GM19238 (cell line): ENCODE measurements around the gene PFKFB4.
"Not testable (repeated sequence)": the region's sequence is repeated elsewhere in the genome, so short reads cannot be mapped to it uniquely, and the experiment has no call there.

Source experiments
- DNase-seq: peaks from one replicate; pipeline ENCODE4 v3.0.0; 2011; ENCODE audit warnings: low spot score; ENCODE audit not compliant: insufficient read length

PFKFB4 gene

DNA sequence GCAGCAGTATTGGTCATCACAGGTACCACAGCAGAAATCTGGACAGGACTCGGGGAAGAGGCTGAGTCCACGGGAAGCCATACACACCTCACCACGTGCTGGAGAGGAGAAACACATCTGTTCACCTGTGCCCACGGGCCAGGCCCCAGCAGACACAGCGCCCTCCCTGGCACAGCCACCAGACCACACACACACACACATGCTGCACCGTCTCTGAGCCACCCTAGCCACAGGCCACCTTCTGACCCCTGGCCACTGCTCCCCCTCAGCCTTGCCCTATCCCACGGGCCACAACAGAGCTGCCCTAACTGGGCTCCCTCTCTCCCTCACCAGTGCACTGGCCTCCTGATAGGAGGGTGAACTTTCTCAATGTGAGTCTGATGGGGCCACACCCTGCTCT, 55.4 kb downstream of the PFKFB4 start:
- DNase-seq: no peak

DNA sequence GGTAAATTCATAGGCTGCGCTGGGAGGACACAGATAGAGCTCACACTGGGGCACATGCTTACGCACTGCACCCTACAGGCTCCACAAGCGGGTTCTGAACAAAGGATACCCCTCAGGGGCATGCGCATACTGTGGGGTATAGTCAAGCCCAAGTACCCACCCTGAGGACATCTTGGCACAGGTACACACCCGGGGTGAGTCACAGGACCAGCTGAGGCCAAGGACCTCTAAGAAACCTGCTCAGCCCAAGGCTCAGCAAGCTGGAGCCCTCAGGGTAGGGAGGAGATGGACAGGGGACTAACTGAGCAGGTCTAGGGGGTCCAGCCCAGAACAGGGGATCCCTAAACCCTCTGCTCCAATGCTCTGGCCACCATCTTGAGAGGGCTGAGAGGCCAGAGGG, 55.9 kb downstream of the PFKFB4 start:
- DNase-seq: no peak

DNA sequence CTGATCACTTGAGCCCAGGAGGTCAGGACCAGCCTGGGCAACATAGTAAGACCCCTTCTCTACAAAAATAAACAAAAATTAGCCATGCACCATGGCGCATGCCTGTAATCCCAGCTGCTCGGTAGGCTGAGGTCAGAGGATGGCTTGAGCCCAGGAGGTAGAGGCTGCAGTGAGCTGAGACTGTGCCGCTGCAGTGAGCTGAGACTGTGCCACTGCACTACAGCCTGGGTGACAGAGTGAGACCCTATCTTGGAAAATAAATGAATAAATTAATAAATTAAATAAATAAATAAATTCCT, 63.5 kb downstream of the PFKFB4 start:
- no peak for DNase-seq

DNA sequence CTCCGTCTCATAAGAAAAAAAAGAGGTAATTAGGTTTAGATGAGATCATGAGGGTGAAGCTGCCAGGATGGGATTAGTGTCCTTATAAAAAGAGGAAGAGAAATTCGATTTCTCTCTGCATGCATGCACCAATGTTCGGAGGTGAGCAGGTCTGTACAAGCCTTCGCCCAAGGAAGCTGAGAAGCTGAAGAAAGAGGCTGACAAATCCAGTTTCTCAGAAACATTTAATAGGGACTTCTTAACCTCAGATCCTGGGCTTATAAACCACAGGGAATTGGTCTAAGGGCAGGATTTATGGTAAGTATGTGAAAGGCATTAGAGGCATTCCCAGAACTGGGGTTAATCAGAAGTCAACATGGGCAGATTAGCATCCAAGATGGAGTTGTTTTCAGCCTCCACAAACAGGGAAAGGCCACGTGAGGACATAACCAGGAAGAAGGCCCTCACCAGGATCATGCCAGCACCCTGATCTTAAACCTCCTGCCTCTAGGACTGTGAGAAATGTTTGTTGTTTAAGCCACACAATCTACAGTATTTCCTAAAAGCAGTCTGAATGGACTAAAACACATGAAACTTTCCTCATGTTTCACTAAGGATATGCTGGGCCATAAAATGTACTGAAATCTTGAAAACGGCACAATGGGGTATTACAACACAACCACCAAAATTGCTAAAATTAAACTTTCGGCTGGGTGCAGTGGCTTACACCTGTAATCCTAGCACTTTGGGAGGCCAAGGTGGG, 64.0 kb downstream of the PFKFB4 start:
- DNase-seq: no peak

DNA sequence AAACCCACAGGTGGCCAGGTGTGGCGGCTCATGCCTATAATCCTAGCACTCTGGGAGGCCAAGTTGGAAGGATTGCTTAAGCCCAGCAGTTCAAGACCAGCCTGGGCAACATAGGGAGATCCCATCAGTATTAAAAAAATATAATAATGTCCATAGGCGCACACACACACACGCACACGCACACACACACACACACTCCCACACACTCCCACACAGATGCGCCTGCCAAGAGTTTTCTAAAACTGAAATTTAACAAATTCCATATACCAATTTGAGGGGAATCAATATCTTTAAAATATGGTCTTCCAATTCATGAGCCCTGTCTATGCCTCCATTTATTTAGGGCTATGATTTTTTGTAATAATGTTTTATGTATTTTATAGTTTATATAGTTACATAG, 69.7 kb downstream of the PFKFB4 start:
- DNase-seq: no peak

DNA sequence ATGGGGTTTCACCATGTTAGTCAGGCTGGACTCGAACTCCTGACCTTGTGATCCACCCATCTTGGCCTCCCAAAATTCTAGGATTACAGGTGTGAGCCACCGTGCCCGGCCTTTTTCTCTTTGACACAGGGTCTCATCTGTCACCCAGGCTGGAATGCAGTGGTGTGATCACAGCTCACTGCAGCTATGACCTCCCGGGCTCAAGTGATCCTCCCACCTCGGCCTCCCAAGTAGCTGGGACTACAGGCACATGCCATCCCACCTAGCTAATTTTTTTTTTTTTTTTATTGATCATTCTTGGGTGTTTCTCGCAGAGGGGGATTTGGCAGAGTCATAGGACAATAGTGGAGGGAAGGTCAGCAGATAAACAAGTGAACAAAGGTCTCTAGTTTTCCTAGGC, 73.8 kb downstream of the PFKFB4 start:
- DNase-seq: not testable (repeated sequence)

DNA sequence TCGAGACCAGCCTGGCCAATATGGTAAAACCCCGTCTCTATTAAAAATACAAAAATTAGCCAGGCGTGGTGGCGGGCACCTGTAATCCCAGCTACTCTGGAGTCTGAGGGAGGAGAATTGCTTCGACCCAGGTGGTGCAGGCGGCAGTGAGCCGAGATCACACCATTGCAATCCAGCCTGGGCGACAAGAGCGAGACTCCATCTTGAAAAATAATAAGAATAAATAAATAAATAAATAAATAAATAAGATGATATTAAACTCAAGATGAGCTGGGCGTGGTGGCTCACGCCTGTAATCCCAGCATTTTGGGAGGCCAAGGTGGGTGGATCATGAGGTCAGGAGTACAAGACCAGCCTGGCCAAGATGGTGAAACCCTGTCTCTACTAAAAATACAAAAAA, 75.7 kb downstream of the PFKFB4 start:
- DNase-seq: not testable (repeated sequence)

DNA sequence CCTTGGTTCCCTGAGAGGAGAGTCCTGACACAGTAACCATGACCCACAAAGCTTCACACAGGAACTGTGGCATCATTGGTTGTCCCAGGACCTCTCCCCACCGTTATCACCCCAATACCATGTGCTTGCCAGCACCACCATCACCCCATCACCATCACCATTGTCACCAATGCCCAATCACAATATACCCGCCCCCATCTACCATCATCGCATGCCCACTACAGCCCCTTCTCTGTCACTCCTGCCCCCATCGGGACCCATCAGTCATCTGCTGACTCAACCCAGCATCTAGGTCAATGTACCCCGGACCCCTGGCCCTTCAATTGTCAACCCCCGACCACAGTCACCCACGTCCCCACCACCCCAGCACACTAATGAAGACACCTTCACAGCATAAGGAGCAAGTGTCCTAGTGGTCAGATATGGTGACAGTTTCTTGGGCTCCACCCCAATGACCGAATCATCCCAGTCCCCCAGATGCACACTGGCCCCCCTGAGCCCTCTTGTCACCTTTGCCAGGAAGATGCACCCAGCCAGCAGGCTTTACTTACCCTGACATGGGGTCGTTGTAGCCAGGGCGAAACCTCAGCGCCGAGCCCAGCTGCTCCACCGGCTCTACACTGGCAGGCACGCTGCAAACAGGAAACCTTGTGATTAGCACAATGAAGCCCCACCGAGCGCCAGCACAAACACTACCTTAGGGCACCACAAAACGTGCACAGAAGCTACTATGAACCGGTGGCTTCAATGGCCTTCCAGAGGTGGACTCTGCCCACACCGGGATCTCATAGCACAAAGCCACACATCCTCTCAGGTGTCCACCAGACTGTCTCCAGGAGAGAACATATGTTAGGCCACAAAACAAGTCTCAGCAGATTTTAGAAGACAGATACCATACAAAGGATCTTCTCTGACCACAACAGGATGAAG, 77.7 kb downstream of the PFKFB4 start:
- no peak for DNase-seq

DNA sequence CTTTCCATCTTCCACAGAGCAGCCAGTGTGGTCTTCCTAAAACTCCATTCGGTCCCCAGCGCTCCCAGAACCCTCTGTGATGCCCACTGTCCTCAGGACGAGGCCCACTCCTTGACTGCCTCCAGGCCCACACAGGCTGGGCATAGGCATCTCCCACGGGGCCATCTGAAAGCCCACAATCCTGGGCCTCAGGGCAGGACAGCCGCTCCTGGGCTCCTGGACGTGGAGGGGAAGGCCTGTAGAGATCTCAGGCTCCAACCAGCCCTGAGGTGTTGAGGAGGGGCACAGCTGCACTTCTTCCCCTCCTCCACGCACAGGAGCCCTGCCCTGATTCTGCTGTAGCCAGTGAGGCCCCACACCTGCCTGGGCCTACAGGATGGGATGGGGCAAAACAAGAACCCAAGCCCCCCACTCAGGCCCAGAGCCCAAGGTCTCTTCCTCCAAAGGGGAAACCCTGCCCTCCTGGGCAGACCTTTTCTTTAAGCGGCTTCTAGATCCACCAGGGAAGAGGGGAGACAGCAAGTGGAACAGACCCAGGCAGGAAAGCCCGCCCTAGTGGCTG, 78.6 kb downstream of the PFKFB4 start:
- no peak for DNase-seq

DNA sequence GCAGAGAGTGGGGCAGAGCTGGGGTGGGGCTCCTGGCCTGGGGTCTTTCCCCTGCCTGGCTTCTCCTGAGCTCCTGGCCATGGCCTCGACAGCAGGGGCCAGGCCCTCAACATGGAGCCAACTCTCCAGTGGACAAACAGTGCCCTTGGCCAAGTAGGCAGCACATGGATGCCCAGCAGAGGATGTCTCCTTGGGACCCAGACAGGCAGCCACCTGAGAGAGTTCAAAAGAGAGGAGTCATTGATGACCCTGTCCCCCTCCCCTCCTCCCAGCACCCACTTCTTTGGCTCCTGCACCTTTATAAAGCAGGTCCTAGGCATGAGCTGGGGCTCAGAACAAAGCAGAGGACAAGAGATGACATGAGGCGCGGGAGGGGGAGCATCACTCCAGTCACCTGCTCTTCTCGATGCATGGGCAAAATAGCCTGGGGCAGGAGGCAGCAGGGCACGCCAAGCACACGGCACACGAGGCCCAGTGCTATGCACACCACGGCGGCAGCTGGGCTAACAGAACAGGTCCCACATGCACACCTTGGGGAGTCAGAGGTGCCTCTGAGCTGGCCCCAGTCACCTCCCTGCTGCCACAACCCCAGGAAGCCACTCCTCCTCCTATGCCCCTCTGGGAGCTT, 80.1 kb downstream of the PFKFB4 start:
- DNase-seq: no peak

DNA sequence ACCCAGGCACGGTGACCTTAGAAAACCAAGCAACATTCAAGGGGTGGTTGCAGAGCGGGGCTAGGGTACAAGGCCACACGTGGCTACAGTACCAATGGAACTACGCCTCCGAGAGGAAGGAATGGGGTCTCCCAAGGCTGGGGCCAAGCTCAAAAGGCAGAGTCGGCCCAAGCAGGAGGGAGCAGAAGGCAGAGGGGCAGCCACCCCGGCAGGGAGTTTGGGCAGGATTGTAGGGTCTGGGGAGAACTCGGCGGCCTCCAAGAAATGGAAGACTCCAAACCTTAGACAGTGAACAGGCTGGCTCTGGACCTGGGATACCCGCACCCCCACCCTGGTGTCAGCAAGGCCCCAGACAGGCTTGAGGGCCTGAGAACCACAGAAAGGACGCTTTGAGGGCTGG, 81.4 kb downstream of the PFKFB4 start:
- DNase-seq: no peak

DNA sequence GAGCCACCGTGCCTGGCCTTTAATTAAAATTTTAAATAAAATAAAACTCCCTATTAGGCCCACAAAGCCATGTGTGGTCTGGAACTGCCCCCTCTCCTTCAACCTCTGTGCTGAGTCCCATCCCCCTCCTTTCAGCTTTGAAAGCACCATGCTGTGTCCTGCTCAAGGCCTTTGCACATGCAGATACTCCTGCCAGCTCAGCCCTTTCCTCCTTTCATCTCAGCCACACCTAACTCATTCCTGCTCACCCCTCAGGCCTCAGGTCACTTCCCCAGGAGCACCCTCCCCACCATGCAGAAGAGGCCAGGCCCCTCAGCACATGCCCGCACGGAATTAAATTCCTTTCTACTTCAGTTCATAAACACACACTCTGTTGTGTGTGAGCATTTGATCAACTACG, 82.0 kb downstream of the PFKFB4 start:
- DNase-seq: no peak

DNA sequence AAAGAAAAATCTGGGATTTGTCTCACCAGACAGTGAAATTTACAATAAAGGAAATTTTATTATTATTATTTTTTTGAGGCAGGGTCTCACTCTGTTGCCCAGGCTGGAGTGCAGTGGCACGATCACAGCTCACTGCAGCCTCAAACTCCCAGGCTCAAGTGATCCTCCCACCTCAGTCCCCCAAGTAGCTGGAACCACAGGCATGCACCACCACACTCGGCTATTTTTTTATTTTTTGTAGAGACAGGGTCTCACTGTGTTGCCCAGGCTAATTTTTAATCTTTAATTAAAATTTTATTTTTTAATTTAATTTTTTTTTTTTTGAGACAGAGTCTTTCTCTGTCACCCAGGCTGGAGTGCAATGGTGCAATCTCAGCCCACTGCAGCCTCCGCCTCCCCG, 82.6 kb downstream of the PFKFB4 start:
- DNase-seq: not testable (repeated sequence)

DNA sequence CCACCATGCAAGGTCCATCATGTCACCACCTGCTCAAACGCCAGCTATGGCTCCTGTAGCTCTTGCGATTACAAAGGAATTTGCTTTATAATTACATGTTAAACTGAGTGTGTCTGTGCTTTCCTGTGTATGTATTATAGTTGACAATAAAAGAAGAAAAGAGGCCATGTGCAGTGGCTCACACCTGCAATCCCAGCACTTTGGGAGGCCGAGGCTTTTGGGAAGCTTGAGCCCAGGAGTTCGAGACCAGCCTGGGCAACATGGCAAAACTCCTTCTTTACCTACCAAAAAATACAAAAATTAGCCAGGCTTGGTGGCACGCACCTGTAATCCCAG, 83.0 kb downstream of the PFKFB4 start:
- DNase-seq: no peak

DNA sequence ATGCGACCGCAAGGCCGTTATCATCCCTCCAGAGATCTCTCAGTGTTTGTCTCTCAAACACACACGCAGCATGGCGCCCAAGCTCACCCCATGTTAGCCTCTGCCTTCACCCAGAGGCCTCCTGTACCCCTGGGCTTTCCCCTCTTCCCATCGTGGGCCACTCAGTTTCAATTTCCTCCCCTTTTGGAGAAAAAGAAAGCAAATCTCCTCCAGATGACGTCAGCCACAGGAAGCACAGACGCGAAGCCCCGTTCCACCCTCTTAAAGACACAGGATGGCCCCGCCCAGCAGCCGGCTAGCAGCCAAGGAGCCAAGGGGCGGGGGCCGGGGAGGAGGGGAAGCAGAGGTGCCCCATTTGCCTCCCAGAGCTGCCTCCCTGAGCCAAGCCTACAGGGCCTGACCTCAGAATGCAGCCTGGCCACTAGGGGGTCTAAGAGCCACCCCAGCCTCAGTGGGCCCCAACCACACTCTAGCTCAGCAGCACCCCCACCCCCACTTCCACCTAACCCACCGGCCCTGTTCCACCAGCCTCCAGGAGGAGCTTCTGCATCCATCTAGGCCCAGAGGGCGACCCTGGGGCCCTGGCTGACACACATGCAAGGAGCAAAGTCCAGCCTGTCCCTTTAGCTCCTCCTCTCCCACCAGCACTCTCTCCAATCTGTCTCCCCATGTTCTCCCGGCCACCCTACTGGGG, 83.5 kb downstream of the PFKFB4 start:
- DNase-seq: peak; percentile 91

DNA sequence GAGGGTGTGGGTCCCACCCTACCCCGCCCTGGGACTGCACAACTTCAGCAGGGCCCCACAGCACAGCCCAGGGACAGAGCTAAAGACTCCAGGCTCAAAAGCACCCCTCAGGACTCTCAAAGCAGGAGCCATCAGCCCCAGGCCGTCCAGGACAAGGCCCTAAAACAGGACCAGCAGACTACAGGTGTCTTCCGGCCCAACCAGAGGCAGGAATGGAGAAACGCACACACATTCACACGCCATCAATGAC, 84.0 kb downstream of the PFKFB4 start:
- DNase-seq: no peak

DNA sequence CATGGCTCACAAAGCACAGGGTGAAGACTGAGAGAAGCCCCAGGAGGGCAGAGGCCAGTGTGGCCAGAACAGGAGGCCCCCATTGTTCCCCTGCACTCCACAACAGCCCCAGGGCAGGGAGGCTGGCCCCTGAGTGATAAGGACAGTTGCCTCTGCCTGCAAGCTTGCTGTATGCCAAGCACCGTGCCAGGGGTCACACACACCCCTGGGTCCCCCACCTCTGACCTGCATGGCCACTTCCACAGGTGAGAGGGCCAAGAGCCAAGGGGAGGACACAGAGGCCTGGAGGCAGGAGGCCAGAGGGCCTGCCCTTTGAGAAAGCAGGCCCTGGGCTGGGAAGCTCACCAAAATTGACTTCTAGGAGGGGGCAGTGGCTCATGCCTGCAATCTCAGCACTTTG, 86.3 kb downstream of the PFKFB4 start:
- DNase-seq: no peak

DNA sequence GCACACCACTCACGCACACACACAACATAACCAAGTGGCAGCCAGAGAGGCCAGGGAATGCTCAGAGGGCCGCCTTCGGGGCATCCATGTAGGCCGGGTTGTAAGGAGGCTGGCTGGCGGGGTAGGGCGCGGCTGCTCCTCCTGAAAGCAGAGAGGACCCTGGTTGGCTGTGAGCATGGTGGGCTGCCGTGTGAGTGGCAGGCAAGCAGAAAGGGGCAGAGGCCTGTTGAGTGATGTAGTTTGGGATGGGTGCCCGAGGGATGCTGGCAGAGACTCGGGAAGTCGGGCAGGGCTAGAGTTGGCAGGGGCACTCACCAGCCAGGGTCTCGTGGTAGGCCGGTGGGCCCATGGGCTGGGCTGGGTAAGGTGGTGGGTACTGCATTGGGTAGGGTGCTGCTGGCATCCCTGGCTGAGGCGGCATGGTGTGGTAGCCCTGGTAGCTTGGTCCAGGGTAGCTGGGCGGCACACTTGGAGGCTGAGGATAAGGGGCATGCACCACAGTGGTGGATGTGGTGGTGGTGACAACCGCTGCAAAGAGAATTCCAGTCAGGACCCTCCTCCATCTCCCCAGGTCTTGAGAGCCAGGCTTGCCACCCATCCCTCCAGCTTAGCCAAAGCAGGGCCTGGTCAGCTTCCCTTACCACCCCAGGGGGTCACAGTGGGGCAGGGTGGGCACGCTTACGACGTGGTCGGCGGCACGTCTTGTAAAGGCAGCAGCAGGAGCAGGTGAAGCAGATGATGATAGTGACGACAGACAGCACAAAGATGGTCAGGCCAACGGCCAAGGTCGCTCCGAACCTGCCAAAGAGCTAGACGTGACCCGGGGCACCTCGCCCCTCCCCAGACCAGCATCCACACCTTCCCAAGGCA, 87.3 kb downstream of the PFKFB4 start:
- DNase-seq: no peak

DNA sequence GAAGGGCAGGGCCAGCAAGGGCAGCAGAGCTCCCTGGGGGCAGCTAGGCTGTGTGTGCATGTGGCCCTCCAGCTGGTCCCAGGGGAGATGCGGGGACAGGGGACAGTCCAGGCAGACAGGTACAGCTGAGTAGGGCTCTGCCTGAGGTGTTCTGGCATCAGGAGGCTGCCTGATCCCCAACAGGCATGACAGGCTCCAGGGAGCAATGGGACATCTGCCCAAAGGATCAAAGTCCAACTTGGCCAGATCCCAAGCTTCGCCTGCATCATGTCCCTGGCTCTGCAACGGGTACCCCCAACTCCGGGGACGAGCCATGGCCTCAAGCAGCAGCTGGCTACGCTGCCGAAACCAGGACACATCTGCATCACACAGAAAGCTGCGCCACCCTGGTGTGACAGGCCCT, 88.3 kb downstream of the PFKFB4 start:
- DNase-seq: no peak
